ENCODE data around the gene CCDC30.
"Not testable (repeated sequence)": the region's sequence is repeated elsewhere in the genome, so short reads cannot be mapped to it uniquely, and the experiment has no call there.

CCDC30 gene

GRCh38 chr1:42657981-42658876 is 195.1 kb downstream of the CCDC30 start, which contains the start of gene PPIH:
Gene PPIH, plus strand, starts transcription at chr1:42658423. Its CDS starts 24 bp downstream, at chr1:42658447.
- DNase-seq (ENCODE audit: low read depth), result peak; percentile 91

- DNase-seq (ENCODE audit: low read depth), result no peak
Observed at GRCh38 chr1:42658877-42659337, 195.8 kb downstream of the CCDC30 start.

GRCh38 chr1:42660907-42661500 is 197.9 kb downstream of the CCDC30 start:
- DNase-seq (ENCODE audit: low read depth), result no peak

GRCh38 chr1:42669936-42670335 is 206.8 kb downstream of the CCDC30 start:
- no peak for DNase-seq (ENCODE audit: low read depth)

GRCh38 chr1:42670425-42670824 is 207.3 kb downstream of the CCDC30 start:
- DNase-seq (ENCODE audit: low read depth), result no peak

GRCh38 chr1:42674214-42674613 is 211.1 kb downstream of the CCDC30 start:
- no peak for DNase-seq (ENCODE audit: low read depth)

- DNase-seq (ENCODE audit: low read depth), result no peak
Observed at GRCh38 chr1:42674682-42675081, 211.6 kb downstream of the CCDC30 start.

- DNase-seq (ENCODE audit: low read depth), result no peak
Observed at GRCh38 chr1:42675467-42675866, 212.4 kb downstream of the CCDC30 start.

- no peak for DNase-seq (ENCODE audit: low read depth)
Observed at GRCh38 chr1:42676534-42677087, 213.5 kb downstream of the CCDC30 start.

- DNase-seq (ENCODE audit: low read depth), result no peak
Observed at GRCh38 chr1:42679364-42679983, 216.4 kb downstream of the CCDC30 start.

GRCh38 chr1:42680055-42680454 is 217.0 kb downstream of the CCDC30 start:
- DNase-seq (ENCODE audit: low read depth), result no peak

GRCh38 chr1:42680921-42681683 is 218.0 kb downstream of the CCDC30 start:
- DNase-seq (ENCODE audit: low read depth), result no peak

GRCh38 chr1:42681741-42682483 is 218.8 kb downstream of the CCDC30 start, which contains the start of gene YBX1:
Gene YBX1, plus strand, starts transcription at chr1:42682418. Its CDS starts 148 bp downstream, at chr1:42682566.
- peak; percentile 91 for DNase-seq (ENCODE audit: low read depth)

- DNase-seq (ENCODE audit: low read depth), result not testable (repeated sequence)
Observed at GRCh38 chr1:42682484-42682738, 219.3 kb downstream of the CCDC30 start.

GRCh38 chr1:42682739-42683531 is 219.8 kb downstream of the CCDC30 start:
- peak; percentile 50 for DNase-seq (ENCODE audit: low read depth)

GRCh38 chr1:42684139-42684538 is 221.1 kb downstream of the CCDC30 start:
- DNase-seq (ENCODE audit: low read depth), result no peak

- DNase-seq (ENCODE audit: low read depth), result no peak
Observed at GRCh38 chr1:42686418-42686817, 223.3 kb downstream of the CCDC30 start.

GRCh38 chr1:42689912-42690311 is 226.8 kb downstream of the CCDC30 start:
- DNase-seq (ENCODE audit: low read depth), result no peak

- DNase-seq (ENCODE audit: low read depth), result no peak
Observed at GRCh38 chr1:42690477-42691156, 227.5 kb downstream of the CCDC30 start.

- DNase-seq (ENCODE audit: low read depth), result no peak
Observed at GRCh38 chr1:42691157-42691498, 228.0 kb downstream of the CCDC30 start.
